Measurements from ENCODE around the gene LRRC73. TPM values are rescaled to one million over a fixed set of nuclear protein-coding genes. Genes with fewer than 3 reads are reported as not detected.
"Not testable (repeated sequence)": the region's sequence is repeated elsewhere in the genome, so short reads cannot be mapped to it uniquely, and the experiment has no call there.

LRRC73 gene
- total RNA-seq, 2 donors from 2014 or later, result 0.12 to 0.48 TPM

GRCh38 chr6:43488667-43489276 is 21.4 kb downstream of the LRRC73 start:
- no peak for ATAC-seq
- peak overlapping the region in 1 of 2 donors; percentile 33 for H3K27ac Mint-ChIP-seq
- H3K36me3 Mint-ChIP-seq, result no peaks in the 10 kb centered on the region
- no peaks in the 10 kb centered on the region for H3K9me3 Mint-ChIP-seq
- DNase-seq (ENCODE audit: low spot score in 2 of 2), result no peak

- H3K27ac Mint-ChIP-seq, result no peak overlapping the region
- no peaks in the 10 kb centered on the region for H3K9me3 Mint-ChIP-seq
- no peak for DNase-seq (ENCODE audit: low spot score in 2 of 2)
- peak in 1 of 2 donors; percentile 33 for ATAC-seq
- peaks cover 6 to 9% of the 10 kb centered on the region in 2 donors for H3K36me3 Mint-ChIP-seq
These were observed 28.4 kb downstream of the LRRC73 start for GRCh38 chr6:43481591-43482236.

- DNase-seq (ENCODE audit: low spot score in 2 of 2), result no peak
- Mint-ChIP-seq H3K27ac (no peak overlapping the region), H3K9me3 (no peaks in the 10 kb centered on the region), H3K36me3 (peaks cover 6 to 9% of the 10 kb centered on the region in 2 donors)
- ATAC-seq, result no peak
These were observed 29.1 kb downstream of the LRRC73 start for GRCh38 chr6:43481075-43481474.

GRCh38 chr6:43478008-43478372 is 32.2 kb downstream of the LRRC73 start:
- Mint-ChIP-seq H3K27ac (peak overlapping the region; percentile 91 to 96), H3K36me3 (peaks cover 6 to 9% of the 10 kb centered on the region in 2 donors), H3K9me3 (no peaks in the 10 kb centered on the region)
- ATAC-seq (no peak), DNase-seq (ENCODE audit: low spot score in 2 of 2) (no peak)

- ATAC-seq (peak; percentile 100), DNase-seq (ENCODE audit: low spot score in 2 of 2) (peak; percentile 93 to 99)
- H3K36me3 Mint-ChIP-seq, result peaks cover 6 to 9% of the 10 kb centered on the region in 2 donors
- H3K9me3 Mint-ChIP-seq, result no peaks in the 10 kb centered on the region
- H3K27ac Mint-ChIP-seq, result peak within 1 kb of the TSS; percentile 91 to 96
These were observed 32.7 kb downstream of the LRRC73 start, which contains the start of gene TJAP1 for GRCh38 chr6:43477235-43478007. Gene TJAP1, plus strand, starts transcription at chr6:43477570. Its CDS starts 21,432 bp downstream, at chr6:43499002.

- no peak for DNase-seq (ENCODE audit: low spot score in 2 of 2)
- H3K27ac Mint-ChIP-seq, result peak overlapping the region; percentile 91 to 96
- ATAC-seq, result no peak
- H3K9me3 Mint-ChIP-seq, result no peaks in the 10 kb centered on the region
- H3K36me3 Mint-ChIP-seq, result peaks cover 6 to 9% of the 10 kb centered on the region in 2 donors
These were observed 33.4 kb downstream of the LRRC73 start for GRCh38 chr6:43476746-43477145.

- no peak for ATAC-seq
- peaks cover 6 to 9% of the 10 kb centered on the region in 2 donors for H3K36me3 Mint-ChIP-seq
These were observed 34.6 kb downstream of the LRRC73 start for GRCh38 chr6:43475516-43475915.

GRCh38 chr6:43472515-43472914 is 37.6 kb downstream of the LRRC73 start:
- H3K27ac Mint-ChIP-seq, result no peak overlapping the region
- DNase-seq (ENCODE audit: low spot score in 2 of 2) (no peak), ATAC-seq (no peak)
- H3K9me3 Mint-ChIP-seq, result no peaks in the 10 kb centered on the region
- H3K36me3 Mint-ChIP-seq, result peaks cover 2 to 3% of the 10 kb centered on the region in 2 donors

More at GRCh38 chr6:43475516-43475915, 34.6 kb downstream of the LRRC73 start:
- DNase-seq (ENCODE audit: low spot score in 2 of 2), result no peak
- no peak overlapping the region for H3K27ac Mint-ChIP-seq
- no peaks in the 10 kb centered on the region for H3K9me3 Mint-ChIP-seq

- no peaks in the 10 kb centered on the region for H3K9me3 Mint-ChIP-seq
- DNase-seq (ENCODE audit: low spot score in 2 of 2), result no peak
- H3K27ac Mint-ChIP-seq, result peak overlapping the region in 1 of 2 donors; percentile 37
- ATAC-seq, result no peak
- H3K36me3 Mint-ChIP-seq, result no peaks in the 10 kb centered on the region
These were observed 38.7 kb downstream of the LRRC73 start for GRCh38 chr6:43471399-43471798.

- Mint-ChIP-seq H3K9me3 (no peaks in the 10 kb centered on the region), H3K36me3 (no peaks in the 10 kb centered on the region), H3K27ac (peak overlapping the region in 1 of 2 donors; percentile 46)
- DNase-seq (ENCODE audit: low spot score in 2 of 2) (no peak), ATAC-seq (peak; percentile 28 to 63)
These were observed 40.2 kb downstream of the LRRC73 start for GRCh38 chr6:43469947-43470346.

GRCh38 chr6:43468748-43469681 is 41.1 kb downstream of the LRRC73 start:
- Mint-ChIP-seq H3K27ac (peak overlapping the region in 1 of 2 donors; percentile 87), H3K9me3 (no peaks in the 10 kb centered on the region), H3K36me3 (no peaks in the 10 kb centered on the region)
- DNase-seq (ENCODE audit: low spot score in 2 of 2), result no peak
- ATAC-seq, result no peak

- no peak for DNase-seq (ENCODE audit: low spot score in 2 of 2)
- ATAC-seq, result no peak
- H3K36me3 Mint-ChIP-seq, result no peaks in the 10 kb centered on the region
- H3K27ac Mint-ChIP-seq, result no peak overlapping the region
- H3K9me3 Mint-ChIP-seq, result no peaks in the 10 kb centered on the region
These were observed 41.9 kb downstream of the LRRC73 start for GRCh38 chr6:43468240-43468639.

- H3K9me3 Mint-ChIP-seq, result no peaks in the 10 kb centered on the region
- no peak overlapping the region for H3K27ac Mint-ChIP-seq
- ATAC-seq (no peak), DNase-seq (ENCODE audit: low spot score in 2 of 2) (no peak)
- no peaks in the 10 kb centered on the region for H3K36me3 Mint-ChIP-seq
These were observed 42.4 kb downstream of the LRRC73 start for GRCh38 chr6:43467752-43468151.

GRCh38 chr6:43467265-43467664 is 42.9 kb downstream of the LRRC73 start:
- ATAC-seq; DNase-seq (ENCODE audit: low spot score in 2 of 2); H3K9me3 Mint-ChIP-seq; H3K36me3 Mint-ChIP-seq; H3K27ac Mint-ChIP-seq: not testable (repeated sequence)

- H3K27ac Mint-ChIP-seq, result no peak overlapping the region
- H3K9me3 Mint-ChIP-seq, result no peaks in the 10 kb centered on the region
- DNase-seq (ENCODE audit: low spot score in 2 of 2) (no peak), ATAC-seq (peak in 1 of 2 donors; percentile 77)
- no peaks in the 10 kb centered on the region for H3K36me3 Mint-ChIP-seq
These were observed 44.2 kb downstream of the LRRC73 start for GRCh38 chr6:43465948-43466347.

GRCh38 chr6:43464337-43464736 is 45.8 kb downstream of the LRRC73 start:
- H3K36me3 Mint-ChIP-seq, result no peaks in the 10 kb centered on the region
- DNase-seq (ENCODE audit: low spot score in 2 of 2) (no peak), ATAC-seq (no peak)
- no peaks in the 10 kb centered on the region for H3K9me3 Mint-ChIP-seq
- H3K27ac Mint-ChIP-seq, result no peak overlapping the region

Measured in activated naive CD4-positive, alpha-beta T cell treated with anti-CD3 and anti-CD28 coated beads, Interleukin-2, amount 50 U/mL, for 72 hours (primary cell).